Endodermal cell (in vitro differentiated cells): Measurements from ENCODE around the gene LSP1. TPM values are rescaled to one million over a fixed set of nuclear protein-coding genes. Genes with fewer than 3 reads are reported as not detected.
"Not testable (repeated sequence)": the region's sequence is repeated elsewhere in the genome, so short reads cannot be mapped to it uniquely, and the experiment has no call there.

Source experiments
- DNase-seq: peaks from one replicate; pipeline ENCODE4 v3.0.0-alpha.2; 2017
- H3K27ac ChIP-seq: 2 replicates; pipeline ENCODE4 v1.5.1; 2013; ENCODE audit warnings: mild to moderate bottlenecking, low read depth, low read length, moderate library complexity
- H3K27me3 ChIP-seq: 2 replicates; pipeline ENCODE4 v1.6.1; 2013; ENCODE audit warnings: mild to moderate bottlenecking, low read length, moderate library complexity; ENCODE audit not compliant: insufficient read depth, control insufficient read depth, poor library complexity, severe bottlenecking
- H3K36me3 ChIP-seq: 2 replicates; pipeline ENCODE4 v1.7.0; 2013; ENCODE audit warnings: mild to moderate bottlenecking, low read length, moderate library complexity; ENCODE audit not compliant: control insufficient read depth, insufficient read depth
- H3K4me1 ChIP-seq: one replicate; pipeline ENCODE4 v1.7.0; 2013; ENCODE audit warnings: low read length; ENCODE audit not compliant: control insufficient read depth, insufficient read depth
- H3K4me3 ChIP-seq: 2 replicates; pipeline ENCODE4 v1.5.1; 2013; ENCODE audit warnings: mild to moderate bottlenecking, low read length, moderate library complexity
- H3K9ac ChIP-seq: 2 replicates; pipeline ENCODE4 v1.6.1; 2013; ENCODE audit warnings: mild to moderate bottlenecking, low read length, moderate library complexity; ENCODE audit not compliant: poor library complexity, severe bottlenecking; ENCODE audit errors: extremely low read depth
- H3K9me3 ChIP-seq: 2 replicates; pipeline ENCODE4 v1.6.1; 2013; ENCODE audit warnings: mild to moderate bottlenecking, low read length, moderate library complexity; ENCODE audit not compliant: control insufficient read depth
- H3K27ac Mint-ChIP-seq: 2 replicates; pipeline ENCODE4 v1.8.0; 2020; ENCODE audit warnings: mixed read lengths
- H3K27me3 Mint-ChIP-seq: 2 replicates; pipeline ENCODE4 v1.8.0; 2021; ENCODE audit warnings: mild to moderate bottlenecking, mixed read lengths; ENCODE audit not compliant: insufficient read depth
- H3K36me3 Mint-ChIP-seq: 2 replicates; pipeline ENCODE4 v1.8.0; 2020; ENCODE audit warnings: low read depth, mixed read lengths
- H3K4me1 Mint-ChIP-seq: 2 replicates; pipeline ENCODE4 v1.8.0; 2020; ENCODE audit warnings: mixed read lengths
- H3K4me3 Mint-ChIP-seq: 2 replicates; pipeline ENCODE4 v1.8.0; 2020; ENCODE audit warnings: mild to moderate bottlenecking, moderate library complexity, mixed read lengths
- H3K9me3 Mint-ChIP-seq: 2 replicates; pipeline ENCODE4 v1.8.0; 2020; ENCODE audit warnings: mild to moderate bottlenecking, mixed read lengths
- CTCF ChIP-seq: fragments of 200-600 bp; sonication (generic); conservative IDR thresholded peaks from 2 replicates; pipeline ENCODE4 v1.5.0; 2021; ENCODE audit warnings: antibody characterized with exemption, mild to moderate bottlenecking
- WGBS, 2 experiments: methylation state at CpG; one replicate each; pipeline versions ENCODE4 v1.1.5 to v1.1.7; 2013; ENCODE audit warnings: missing lambda C conversion rate in 2 of 2, mixed read lengths in 1 of 2; ENCODE audit not compliant: insufficient coverage in 1 of 2, insufficient read length in 1 of 2; 5-methylcytosine and 5-hydroxymethylcytosine counted together
- long read RNA-seq, 4 experiments: library from polyadenylated mRNA in 2 of 4; library from RNA in 1 of 4; library from capped mRNA in 1 of 4; stranded (forward) in 3 of 4; unstranded in 1 of 4; transcript quantifications; one replicate each; pipeline ENCODE4 v2.0.0, GENCODE V29; 2020 to 2021; ENCODE audit warnings: inconsistent platforms in 1 of 4
- polyA plus RNA-seq, 2 experiments: library from polyadenylated mRNA; stranded (reverse); fragments of 50-300 nt; gene quantifications; one replicate each; pipeline ENCODE4 v1.2.3, GENCODE V29; 2013
- total RNA-seq, 2 donors: library from RNA; stranded (reverse); fragmentation: NEBNext Ultra II Directional in 1 of 2; extraction: Animal tissue kit (Norgen Biotek cat#: 25700) in 1 of 2; gene quantifications; 2 replicates in 1 of 2; 3 replicates in 1 of 2; pipeline ENCODE4 v1.2.1, GENCODE V29; 2021

Gene LSP1
- not detected for total RNA-seq
- not detected for polyA plus RNA-seq (2013, experiment 1 of 2)
- polyA plus RNA-seq (2013, experiment 2 of 2): 0.25 TPM
- long read RNA-seq, experiment 1: 0 reads
- long read RNA-seq, experiment 2: 0 reads
- long read RNA-seq, experiment 3: 0 reads
- long read RNA-seq, experiment 4: 0 reads

GRCh38 chr11:1852877-1853276, at the start of gene LSP1:
TSS of gene LSP1 (plus strand) at chr11:1853084. CDS start at chr11:1853145, 61 bp downstream.
- no peaks in the 10 kb centered on the region for H3K9me3 Mint-ChIP-seq
- no peaks in the 10 kb centered on the region for H3K36me3 ChIP-seq
- H3K9me3 ChIP-seq: no peaks in the 10 kb centered on the region
- H3K27ac ChIP-seq: no peak within 1 kb of the TSS
- no peaks in the 10 kb centered on the region for H3K4me1 Mint-ChIP-seq
- H3K4me1 ChIP-seq: no peaks in the 10 kb centered on the region
- no peaks in the 10 kb centered on the region for H3K36me3 Mint-ChIP-seq
- no peak within 1 kb of the TSS for H3K4me3 Mint-ChIP-seq
- DNase-seq: no peak
- no peak within 1 kb of the TSS for H3K27ac Mint-ChIP-seq
- TF ChIP-seq CTCF: no peak
- H3K4me3 ChIP-seq: no peak within 1 kb of the TSS
- no peaks in the 10 kb centered on the region for H3K27me3 ChIP-seq
- WGBS, 2 experiments: 86 to 92% methylated on average over 16 to 17 of the region's 18 CpGs
- no peaks in the 10 kb centered on the region for H3K27me3 Mint-ChIP-seq
- H3K9ac ChIP-seq: no peak within 1 kb of the TSS

GRCh38 chr11:1803246-1803645, 49.6 kb upstream of the LSP1 start:
- no peak overlapping the region for H3K9ac ChIP-seq
- 94 to 99% methylated on average over 17 to 20 of the region's 20 CpGs for WGBS, 2 experiments
- TF ChIP-seq CTCF: no peak
- Mint-ChIP-seq H3K4me1 (peaks cover 4% of the 10 kb centered on the region), H3K4me3 (no peak overlapping the region), H3K9me3 (no peaks in the 10 kb centered on the region), H3K27me3 (peaks cover 14% of the 10 kb centered on the region), H3K27ac (no peak overlapping the region), H3K36me3 (no peaks in the 10 kb centered on the region)
- no peaks in the 10 kb centered on the region for H3K4me1 ChIP-seq
- no peaks in the 10 kb centered on the region for H3K9me3 ChIP-seq
- H3K27ac ChIP-seq: no peak overlapping the region
- H3K36me3 ChIP-seq: no peaks in the 10 kb centered on the region
- H3K4me3 ChIP-seq: no peak overlapping the region
- no peaks in the 10 kb centered on the region for H3K27me3 ChIP-seq
- no peak for DNase-seq

GRCh38 chr11:1803835-1804519, 48.9 kb upstream of the LSP1 start:
- H3K4me1 ChIP-seq, H3K9me3 Mint-ChIP-seq, H3K27ac ChIP-seq, H3K36me3 Mint-ChIP-seq, DNase-seq, H3K4me3 ChIP-seq, H3K9me3 ChIP-seq, H3K9ac ChIP-seq, H3K4me3 Mint-ChIP-seq, H3K27ac Mint-ChIP-seq, H3K27me3 ChIP-seq, H3K4me1 Mint-ChIP-seq, H3K36me3 ChIP-seq: not testable (repeated sequence)
- WGBS, 2 experiments: 86 to 94% methylated on average over 10 to 12 of the region's 42 CpGs
- H3K27me3 Mint-ChIP-seq: peaks cover 16% of the 10 kb centered on the region
